Measurements from ENCODE around the gene SPSB3. TPM values are rescaled to one million over a fixed set of nuclear protein-coding genes. Genes with fewer than 3 reads are reported as not detected.

The SPSB3 gene
- total RNA-seq, 1 donor from 2014 or later = 40.3 TPM

- H3K4me1 Mint-ChIP-seq = no peaks in the 10 kb centered on the region
- no peak for TF ChIP-seq CTCF (IDR thresholded peaks at IDR 0.05)
- no peaks in the 10 kb centered on the region for H3K9me3 Mint-ChIP-seq
- intact Hi-C loops (cut with micrococcal nuclease) = no loop called here
- ATAC-seq (ENCODE audit: low read depth) (no peak), DNase-seq (no peak)
- H3K36me3 Mint-ChIP-seq (ENCODE audit: low read depth) = peaks cover 39% of the 10 kb centered on the region
- H3K27me3 Mint-ChIP-seq = no peaks in the 10 kb centered on the region
- ChIA-PET CTCF (no interaction called here), POLR2A (no interaction called here)
- no peak overlapping the region for H3K4me3 Mint-ChIP-seq
- H3K27ac Mint-ChIP-seq = peak overlapping the region; percentile 20
Observed at GRCh38 chr16:1815461-1815860, 33.1 kb upstream of the SPSB3 start.

DNA sequence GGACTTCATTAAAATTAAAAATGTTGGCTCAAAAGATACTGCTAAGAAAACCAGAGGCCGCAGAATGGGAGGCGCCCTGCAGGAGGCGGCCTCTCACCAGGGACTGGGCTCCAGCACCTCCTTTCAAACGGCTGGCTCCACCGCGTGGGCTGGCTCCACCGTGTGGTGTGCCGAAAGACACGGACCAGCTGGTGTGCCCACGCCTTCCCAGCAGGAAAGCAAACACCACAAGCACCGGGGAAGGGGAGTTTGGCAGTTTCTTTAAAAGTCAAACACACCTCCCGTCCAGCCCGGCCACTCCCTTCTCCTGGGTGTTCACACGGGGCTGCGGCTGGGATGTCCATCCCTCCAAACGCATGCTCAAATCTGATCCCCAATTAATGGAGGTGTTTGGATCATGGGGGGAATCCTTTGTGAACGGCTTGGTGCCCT, 30.4 kb upstream of the SPSB3 start:
- POLR2A ChIA-PET = no interaction called here
- Mint-ChIP-seq H3K9me3 (no peaks in the 10 kb centered on the region), H3K36me3 (ENCODE audit: low read depth) (peaks cover 41% of the 10 kb centered on the region), H3K4me1 (no peaks in the 10 kb centered on the region), H3K27me3 (no peaks in the 10 kb centered on the region), H3K4me3 (no peak overlapping the region), H3K27ac (no peak overlapping the region)
- no peak for TF ChIP-seq CTCF (IDR thresholded peaks at IDR 0.05)
- ATAC-seq (ENCODE audit: low read depth) = peak; percentile 66
- CTCF ChIA-PET = no interaction called here
- intact Hi-C loops (cut with micrococcal nuclease) = no loop called here
- DNase-seq = no peak

DNA sequence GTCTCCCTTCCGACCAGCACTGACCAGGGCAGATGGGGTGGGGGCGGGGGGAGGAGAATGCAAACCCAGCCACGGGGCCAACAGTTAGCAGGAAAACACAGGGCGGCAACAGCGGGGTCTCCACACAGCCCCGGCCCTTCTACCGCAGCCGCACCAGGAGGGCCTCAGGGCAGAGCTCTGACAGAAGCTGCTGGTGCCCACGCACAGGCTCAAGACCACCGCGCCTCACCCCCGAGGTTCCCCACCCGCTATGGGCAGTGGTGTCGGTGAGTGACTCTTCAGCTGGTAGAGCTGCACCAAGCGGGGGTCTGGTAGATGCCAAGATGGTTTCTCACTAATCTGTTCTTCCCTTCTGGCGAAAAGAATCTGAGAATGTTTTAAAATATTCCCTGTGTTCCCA, 28.2 kb upstream of the SPSB3 start:
- ChIA-PET POLR2A (no interaction called here), CTCF (no interaction called here)
- Mint-ChIP-seq H3K27ac (no peak overlapping the region), H3K27me3 (no peaks in the 10 kb centered on the region), H3K4me1 (no peaks in the 10 kb centered on the region), H3K36me3 (ENCODE audit: low read depth) (peaks cover 43% of the 10 kb centered on the region), H3K4me3 (no peak overlapping the region), H3K9me3 (no peaks in the 10 kb centered on the region)
- TF ChIP-seq CTCF (IDR thresholded peaks at IDR 0.05) = no peak
- ATAC-seq (ENCODE audit: low read depth) (no peak), DNase-seq (no peak)
- intact Hi-C loops (cut with micrococcal nuclease) = no loop called here

- TF ChIP-seq CTCF (IDR thresholded peaks at IDR 0.05) = no peak
- H3K36me3 Mint-ChIP-seq (ENCODE audit: low read depth) = peaks cover 39% of the 10 kb centered on the region
Observed at GRCh38 chr16:1810106-1810505, 27.7 kb upstream of the SPSB3 start.

GRCh38 chr16:1809281-1809801, 27.0 kb upstream of the SPSB3 start:
- intact Hi-C loops (cut with micrococcal nuclease) = no loop called here
- Mint-ChIP-seq H3K27me3 (no peaks in the 10 kb centered on the region), H3K9me3 (no peaks in the 10 kb centered on the region), H3K4me3 (no peak overlapping the region), H3K36me3 (ENCODE audit: low read depth) (peaks cover 38% of the 10 kb centered on the region), H3K4me1 (no peaks in the 10 kb centered on the region), H3K27ac (no peak overlapping the region)
- DNase-seq = no peak
- no peak for TF ChIP-seq CTCF (IDR thresholded peaks at IDR 0.05)
- POLR2A ChIA-PET = no interaction called here
- ATAC-seq (ENCODE audit: low read depth) = no peak
- CTCF ChIA-PET = no interaction called here

More at GRCh38 chr16:1810106-1810505, 27.7 kb upstream of the SPSB3 start:
- ChIA-PET POLR2A (no interaction called here), CTCF (no interaction called here)
- Mint-ChIP-seq H3K27me3 (no peaks in the 10 kb centered on the region), H3K9me3 (no peaks in the 10 kb centered on the region), H3K4me3 (no peak overlapping the region), H3K4me1 (no peaks in the 10 kb centered on the region), H3K27ac (no peak overlapping the region)
- ATAC-seq (ENCODE audit: low read depth) (no peak), DNase-seq (no peak)
- intact Hi-C loops (cut with micrococcal nuclease) = no loop called here

Data from activated B cell treated with CpG ODN at 0.5 μM for 24 hours (primary cell).